K562 (cell line): ENCODE measurements around the gene REEP2. TPM values are rescaled to one million over a fixed set of nuclear protein-coding genes. Genes with fewer than 3 reads are reported as not detected.

Experiments used
- AFF4 ChIP-seq: sonication (generic); formaldehyde crosslinking; IDR thresholded peaks from 2 replicates; pipeline ENCODE4 v1.8.0; 2023; ENCODE audit warnings: mild to moderate bottlenecking, missing genetic modification reagents
- CEBPG ChIP-seq, 3 experiments: fragments of 200-800 bp in 1 of 3; sonication (Bioruptor generic) in 1 of 3; sonication (generic) in 1 of 3; formaldehyde crosslinking in 1 of 3; IDR thresholded peaks in 2 of 3; conservative IDR thresholded peaks in 1 of 3; 2 replicates each; pipeline versions ENCODE4 v1.6.1 to v1.8.0; 2016 to 2022; ENCODE audit warnings: missing compliant biosample characterization in 2 of 3, missing genetic modification characterization in 2 of 3, mild to moderate bottlenecking in 1 of 3, missing genetic modification reagents in 1 of 3
- CTCFL ChIP-seq: IDR thresholded peaks from 2 replicates; pipeline ENCODE4 v1.6.1; 2011; ENCODE audit warnings: borderline replicate concordance, low read depth, mild to moderate bottlenecking, moderate library complexity, low read length; ENCODE audit not compliant: insufficient read depth, poor library complexity, severe bottlenecking
- ETV6 ChIP-seq, 3 experiments: fragments of 150-350 bp in 1 of 3; sonication (generic) in 1 of 3; formaldehyde crosslinking in 1 of 3; IDR thresholded peaks; 2 replicates each; pipeline versions ENCODE4 v1.6.1 to v1.8.0; 2014 to 2022; ENCODE audit warnings: borderline replicate concordance in 2 of 3, low read depth in 2 of 3, antibody characterized with exemption in 1 of 3, low read length in 1 of 3, mild to moderate bottlenecking in 1 of 3, missing genetic modification reagents in 1 of 3
- HDAC1 ChIP-seq, 2 experiments: fragments of 450-650 bp; IDR thresholded peaks; 2 replicates each; pipeline ENCODE4 v1.6.1; 2016 to 2017; ENCODE audit warnings: inconsistent platforms in 1 of 2, mild to moderate bottlenecking in 1 of 2, moderate library complexity in 1 of 2
- MEIS2 ChIP-seq: fragments of 450-650 bp; IDR thresholded peaks from 2 replicates; pipeline ENCODE4 v1.6.1; 2014; ENCODE audit warnings: mild to moderate bottlenecking; ENCODE audit not compliant: partially characterized antibody
- RCOR1 ChIP-seq, 2 experiments: IDR thresholded peaks; 2 replicates each; pipeline ENCODE4 v1.6.1; 2012; ENCODE audit warnings: low read depth in 2 of 2, low read length in 2 of 2, borderline replicate concordance in 1 of 2, improper control_type of control experiment in 1 of 2
- RREB1 ChIP-seq: fragments of 250-450 bp; sonication (Bioruptor Pico); IDR thresholded peaks from 2 replicates; pipeline ENCODE4 v1.4.0; 2020
- SPI1 ChIP-seq: IDR thresholded peaks from 2 replicates; pipeline ENCODE4 v1.6.1; 2011; ENCODE audit warnings: low read depth, low read length, control low read depth, borderline replicate concordance
- ZBTB26 ChIP-seq: fragments of 450-650 bp; formaldehyde crosslinking; IDR thresholded peaks from 2 replicates; pipeline ENCODE4 v1.4.0; 2022; ENCODE audit warnings: missing genetic modification characterization
- ZNF408 ChIP-seq: fragments of 250-450 bp; sonication (Bioruptor Pico); IDR thresholded peaks from 2 replicates; pipeline ENCODE4 v1.4.0; 2020; ENCODE audit warnings: low read depth, mild to moderate bottlenecking, moderate library complexity
- polyA plus RNA-seq, 8 experiments: library from polyadenylated mRNA; depleted of rRNA in 4 of 8; stranded (reverse) in 5 of 8; unstranded in 3 of 8; fragments of >200 nt; fragmentation: Nextera tagmentation in 2 of 8; fragmentation: Illumina TruSeq in 1 of 8; extraction: Ambion mirVana in 2 of 8; extraction: Trizol in 1 of 8; gene quantifications; 2 replicates each; pipeline versions ENCODE4 v1.2.1 to v1.2.3, GENCODE V29; 2011 to 2014; ENCODE audit warnings: inconsistent platforms in 1 of 8, missing spikeins in 1 of 8
- total RNA-seq, 7 experiments: library from RNA; depleted of rRNA in 6 of 7; stranded (reverse); fragments of >200 nt in 6 of 7; fragmentation: Illumina TruSeq in 2 of 7; extraction: Trizol in 2 of 7; gene quantifications; 2 replicates each; pipeline versions ENCODE4 v1.2.1 to v1.2.3, GENCODE V29; 2011 to 2021; ENCODE audit warnings: low replicate concordance in 1 of 7

Gene REEP2
- total and polyA plus RNA-seq, 9 of the 15 experiments (the other 6 are each of a cell fraction or from before 2014, with no cell fraction given) = 0.03 to 1.1 (median 0.12) TPM; not detected in 1

- no peak for TF ChIP-seq ETV6 (IDR thresholded peaks at IDR 0.05; ENCODE audit: borderline replicate concordance in 1 of 2, low read depth in 2 of 2, low read length in 1 of 2)
- TF ChIP-seq ETV6 (CRISPR knock-in tag; IDR thresholded peaks at IDR 0.05; ENCODE audit: borderline replicate concordance) = no peak
- peak in 1 of 2 experiments; percentile 49; a peak in 1 of 4 replicates for TF ChIP-seq HDAC1 (IDR thresholded peaks at IDR 0.05)
- TF ChIP-seq CTCFL = no peak
- TF ChIP-seq CEBPG (CRISPR knock-in tag; IDR thresholded peaks at IDR 0.05) = no peak
- TF ChIP-seq CEBPG (tag; conservative IDR thresholded peaks at IDR 0.05 in 1 of 2, IDR thresholded peaks at IDR 0.05 in 1 of 2) = peak; percentile 31 to 38; a peak in 2 of 4 replicates
- TF ChIP-seq MEIS2 = peak; percentile 74
- no peak for TF ChIP-seq ZNF408 (CRISPR knock-in tag)
- no peak for TF ChIP-seq ZBTB26 (CRISPR knock-in tag)
- 0 out of 2 replicates have a peak, but pooled peaks have one; percentile 58 for TF ChIP-seq RREB1 (CRISPR knock-in tag)
- TF ChIP-seq RCOR1 (IDR thresholded peaks at IDR 0.05; ENCODE audit: borderline replicate concordance in 1 of 2, low read depth in 2 of 2, low read length in 2 of 2) = peak in 1 of 2 experiments; percentile 89; a peak in 3 of 4 replicates
- no peak for TF ChIP-seq SPI1
- no peak for TF ChIP-seq AFF4 (CRISPR knock-in tag)
Observed at GRCh38 chr5:138490648-138491283, 51.9 kb downstream of the REEP2 start (continued).
